ENCODE data around the gene DTX3L. TPM values are rescaled to one million over a fixed set of nuclear protein-coding genes. Genes with fewer than 3 reads are reported as not detected.

Gene DTX3L
- total RNA-seq, result 10 to 100 TPM; 31.3 to 34.0 TPM
- 89.6 to 116 reads per million in 2 donors for total RNA-seq

- Mint-ChIP-seq H3K4me1 (peaks cover 61% of the 10 kb centered on the region), H3K36me3 (ENCODE audit: low read depth) (peaks cover 13% of the 10 kb centered on the region)
These were observed at the start of gene DTX3L, which contains the start of gene PARP9 for GRCh38 chr3:122564155-122564912. Gene DTX3L, plus strand, starts transcription at chr3:122564338. Its CDS starts 89 bp downstream, at chr3:122564427. Gene PARP9, minus strand, starts transcription at chr3:122564300. Its CDS starts 4,680 bp downstream, at chr3:122559620.

GRCh38 chr3:122515020-122515468 is 49.1 kb upstream of the DTX3L start:
- H3K27ac Mint-ChIP-seq, result no peak overlapping the region
- peaks cover 29% of the 10 kb centered on the region for H3K4me1 Mint-ChIP-seq
- H3K9me3 ChIP-seq (ENCODE audit: control insufficient read depth, low read length, poor library complexity, severe bottlenecking), result no peaks in the 10 kb centered on the region
- peaks cover 1% of the 10 kb centered on the region for H3K36me3 Mint-ChIP-seq (ENCODE audit: low read depth)
- ATAC-seq (peak; percentile 2), DNase-seq (no peak)
- no peaks in the 10 kb centered on the region for H3K27me3 Mint-ChIP-seq
- H3K4me3 Mint-ChIP-seq, result peak overlapping the region; percentile 95

More at GRCh38 chr3:122564155-122564912, at the start of gene DTX3L, which contains the start of gene PARP9:
- peak within 1 kb of the TSS; percentile 95 for H3K4me3 Mint-ChIP-seq
- ATAC-seq (peak; percentile 91), DNase-seq (peak; percentile 55 to 73 (median 68))
- no peaks in the 10 kb centered on the region for H3K9me3 ChIP-seq (ENCODE audit: control insufficient read depth, low read length, poor library complexity, severe bottlenecking)
- H3K27me3 Mint-ChIP-seq, result no peaks in the 10 kb centered on the region
- H3K27ac Mint-ChIP-seq, result peak within 1 kb of the TSS; percentile 95

DNA sequence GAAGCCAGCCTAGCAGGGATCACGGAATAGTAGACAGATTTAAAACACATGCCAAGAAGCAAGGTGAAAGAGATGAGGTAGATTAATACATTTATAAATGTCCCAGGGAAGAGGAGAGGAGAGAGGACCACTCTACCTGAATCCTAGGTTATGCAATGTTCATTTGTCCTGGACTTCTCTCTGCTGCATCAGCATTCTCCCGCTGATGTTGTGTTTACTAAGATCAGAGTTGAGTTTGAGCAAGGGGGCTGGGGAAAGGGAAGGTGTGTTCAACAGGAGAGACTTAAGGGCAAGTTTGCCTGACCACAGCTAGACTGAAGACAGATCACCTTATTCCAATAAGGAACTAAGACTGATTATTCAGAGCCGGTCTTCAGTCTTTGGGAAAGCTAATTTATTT is 48.3 kb upstream of the DTX3L start:
- ATAC-seq (no peak), DNase-seq (no peak)
- no peaks in the 10 kb centered on the region for H3K9me3 ChIP-seq (ENCODE audit: control insufficient read depth, low read length, poor library complexity, severe bottlenecking)
- H3K27me3 Mint-ChIP-seq, result no peaks in the 10 kb centered on the region
- H3K4me3 Mint-ChIP-seq, result peak overlapping the region; percentile 12
- no peak overlapping the region for H3K27ac Mint-ChIP-seq
- H3K4me1 Mint-ChIP-seq, result peaks cover 26% of the 10 kb centered on the region
- H3K36me3 Mint-ChIP-seq (ENCODE audit: low read depth), result no peaks in the 10 kb centered on the region

GRCh38 chr3:122516846-122517360 is 47.2 kb upstream of the DTX3L start:
- DNase-seq (no peak), ATAC-seq (no peak)
- H3K27ac Mint-ChIP-seq, result no peak overlapping the region
- H3K27me3 Mint-ChIP-seq, result no peaks in the 10 kb centered on the region
- H3K9me3 ChIP-seq (ENCODE audit: control insufficient read depth, low read length, poor library complexity, severe bottlenecking), result no peaks in the 10 kb centered on the region
- H3K36me3 Mint-ChIP-seq (ENCODE audit: low read depth), result no peaks in the 10 kb centered on the region
- no peak overlapping the region for H3K4me3 Mint-ChIP-seq
- peaks cover 16% of the 10 kb centered on the region for H3K4me1 Mint-ChIP-seq

DNA sequence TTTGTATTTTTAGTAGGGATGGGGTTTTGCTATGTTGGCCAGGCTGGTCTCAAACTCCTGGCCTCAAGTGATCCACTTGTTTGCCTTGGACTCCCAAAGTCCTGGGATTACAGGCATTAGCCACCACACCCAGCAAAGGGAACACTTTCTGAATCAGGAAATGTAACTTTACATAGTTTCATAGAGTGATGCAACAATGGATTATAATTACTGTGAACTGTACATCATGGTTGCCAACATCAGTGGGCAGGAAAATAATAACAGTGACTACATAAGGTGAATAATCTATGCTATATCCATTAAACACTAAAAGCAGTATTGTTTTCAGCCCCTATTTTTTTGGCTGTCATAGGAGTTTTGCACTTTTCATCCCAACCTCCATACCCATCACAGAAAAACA is 44.4 kb upstream of the DTX3L start:
- Mint-ChIP-seq H3K36me3 (ENCODE audit: low read depth) (no peaks in the 10 kb centered on the region), H3K27me3 (no peaks in the 10 kb centered on the region), H3K4me1 (peaks cover 4% of the 10 kb centered on the region), H3K27ac (no peak overlapping the region), H3K4me3 (no peak overlapping the region)
- DNase-seq (no peak), ATAC-seq (no peak)
- no peaks in the 10 kb centered on the region for H3K9me3 ChIP-seq (ENCODE audit: control insufficient read depth, low read length, poor library complexity, severe bottlenecking)

GRCh38 chr3:122520861-122521260 is 43.3 kb upstream of the DTX3L start:
- Mint-ChIP-seq H3K4me3 (no peak overlapping the region), H3K27me3 (no peaks in the 10 kb centered on the region), H3K27ac (no peak overlapping the region), H3K4me1 (no peaks in the 10 kb centered on the region), H3K36me3 (ENCODE audit: low read depth) (no peaks in the 10 kb centered on the region)
- no peak for ATAC-seq
- DNase-seq, result no peak
- H3K9me3 ChIP-seq (ENCODE audit: control insufficient read depth, low read length, poor library complexity, severe bottlenecking), result no peaks in the 10 kb centered on the region

DNA sequence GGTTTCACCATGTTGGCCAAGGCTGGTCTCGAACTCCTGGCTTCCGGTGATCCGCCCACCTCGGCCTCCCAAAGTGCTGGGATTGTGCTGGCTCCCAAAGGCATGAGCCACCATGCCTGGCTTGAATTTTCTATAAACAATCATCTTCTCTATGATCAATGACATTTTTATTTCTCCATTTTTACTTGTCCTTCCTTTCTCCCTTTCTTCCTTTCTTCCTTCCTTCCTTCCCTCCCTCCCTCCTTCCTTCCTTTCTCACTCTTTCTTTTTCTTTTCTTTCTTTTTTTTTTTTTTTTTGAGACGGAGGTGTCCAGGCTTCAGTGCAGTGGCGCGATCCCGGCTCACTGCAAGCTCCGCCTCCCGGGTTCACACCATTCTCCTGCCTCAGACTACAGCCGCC is 40.8 kb upstream of the DTX3L start:
- H3K36me3 Mint-ChIP-seq (ENCODE audit: low read depth), result peaks cover 9% of the 10 kb centered on the region
- no peak overlapping the region for H3K4me3 Mint-ChIP-seq
- H3K9me3 ChIP-seq (ENCODE audit: control insufficient read depth, low read length, poor library complexity, severe bottlenecking), result no peaks in the 10 kb centered on the region
- DNase-seq (no peak), ATAC-seq (no peak)
- no peaks in the 10 kb centered on the region for H3K4me1 Mint-ChIP-seq
- H3K27me3 Mint-ChIP-seq, result no peaks in the 10 kb centered on the region
- H3K27ac Mint-ChIP-seq, result no peak overlapping the region

- Mint-ChIP-seq H3K36me3 (ENCODE audit: low read depth) (peaks cover 29% of the 10 kb centered on the region), H3K27me3 (no peaks in the 10 kb centered on the region), H3K4me1 (peaks cover 8% of the 10 kb centered on the region), H3K4me3 (no peak overlapping the region), H3K27ac (no peak overlapping the region)
- no peak for ATAC-seq
- H3K9me3 ChIP-seq (ENCODE audit: control insufficient read depth, low read length, poor library complexity, severe bottlenecking), result no peaks in the 10 kb centered on the region
- no peak for DNase-seq
These were observed 34.0 kb upstream of the DTX3L start for GRCh38 chr3:122530164-122530563.

DNA sequence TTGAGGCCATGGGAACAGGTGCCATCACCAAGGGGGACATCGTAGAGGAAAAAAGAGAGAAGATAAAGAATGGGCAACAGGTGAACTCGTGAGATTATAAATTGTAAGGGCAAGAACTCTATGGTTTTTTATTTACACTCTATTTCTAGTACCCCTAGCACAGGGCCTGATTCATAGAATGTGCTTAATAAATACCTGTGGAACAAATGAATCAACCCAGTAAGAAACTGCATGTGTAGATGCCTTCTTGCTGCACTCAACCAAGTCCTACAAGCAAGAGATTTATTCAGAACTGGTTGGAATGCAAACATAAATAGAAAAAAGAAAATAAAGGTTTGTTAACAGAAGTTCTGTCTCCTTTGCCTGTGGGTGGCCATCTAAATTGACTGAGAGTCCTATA is 30.7 kb upstream of the DTX3L start:
- DNase-seq, result no peak
- no peak for ATAC-seq
- Mint-ChIP-seq H3K27me3 (no peaks in the 10 kb centered on the region), H3K36me3 (ENCODE audit: low read depth) (peaks cover 22% of the 10 kb centered on the region), H3K4me1 (peaks cover 15% of the 10 kb centered on the region), H3K4me3 (no peak overlapping the region), H3K27ac (peak overlapping the region; percentile 88)
- no peaks in the 10 kb centered on the region for H3K9me3 ChIP-seq (ENCODE audit: control insufficient read depth, low read length, poor library complexity, severe bottlenecking)

GRCh38 chr3:122533931-122534334 is 30.2 kb upstream of the DTX3L start:
- no peak for DNase-seq
- peak; percentile 54 for ATAC-seq
- Mint-ChIP-seq H3K4me3 (no peak overlapping the region), H3K36me3 (ENCODE audit: low read depth) (peaks cover 23% of the 10 kb centered on the region), H3K4me1 (peaks cover 15% of the 10 kb centered on the region), H3K27me3 (no peaks in the 10 kb centered on the region), H3K27ac (peak overlapping the region; percentile 49)
- H3K9me3 ChIP-seq (ENCODE audit: control insufficient read depth, low read length, poor library complexity, severe bottlenecking), result no peaks in the 10 kb centered on the region

DNA sequence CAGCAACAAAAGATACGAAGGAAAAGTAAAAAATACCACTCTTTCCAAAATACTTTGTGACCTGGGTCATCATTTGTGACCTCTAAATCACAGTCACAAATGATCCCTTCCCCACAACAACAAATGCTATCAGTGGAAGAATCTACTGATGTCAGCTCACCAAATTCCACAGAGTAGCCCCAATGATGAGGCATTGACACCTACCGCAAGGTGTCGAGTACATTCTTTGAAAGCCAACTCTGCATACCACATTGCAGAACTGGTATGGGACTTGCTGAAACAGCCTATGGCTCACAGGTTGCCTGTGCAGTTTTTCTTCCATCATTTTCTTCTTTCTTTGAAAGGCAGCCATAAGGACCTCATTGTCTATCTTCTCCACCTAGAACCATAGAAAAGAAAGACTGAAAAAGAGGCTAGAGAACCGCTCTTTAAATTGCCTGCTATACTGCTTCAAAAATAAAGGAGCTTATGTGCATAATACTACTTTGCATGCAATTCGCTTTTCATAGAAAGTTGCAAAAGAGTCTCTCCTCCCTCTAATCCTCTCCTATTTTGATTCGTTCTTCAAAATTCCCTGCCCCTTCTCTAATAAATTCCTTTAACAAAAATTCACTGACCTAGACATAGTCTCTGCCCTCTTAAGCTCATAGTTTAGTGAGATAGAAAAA is 28.0 kb upstream of the DTX3L start:
- DNase-seq (no peak), ATAC-seq (no peak)
- Mint-ChIP-seq H3K4me1 (peaks cover 23% of the 10 kb centered on the region), H3K4me3 (no peak overlapping the region), H3K27ac (no peak overlapping the region), H3K36me3 (ENCODE audit: low read depth) (peaks cover 30% of the 10 kb centered on the region), H3K27me3 (no peaks in the 10 kb centered on the region)
- no peaks in the 10 kb centered on the region for H3K9me3 ChIP-seq (ENCODE audit: control insufficient read depth, low read length, poor library complexity, severe bottlenecking)

DNA sequence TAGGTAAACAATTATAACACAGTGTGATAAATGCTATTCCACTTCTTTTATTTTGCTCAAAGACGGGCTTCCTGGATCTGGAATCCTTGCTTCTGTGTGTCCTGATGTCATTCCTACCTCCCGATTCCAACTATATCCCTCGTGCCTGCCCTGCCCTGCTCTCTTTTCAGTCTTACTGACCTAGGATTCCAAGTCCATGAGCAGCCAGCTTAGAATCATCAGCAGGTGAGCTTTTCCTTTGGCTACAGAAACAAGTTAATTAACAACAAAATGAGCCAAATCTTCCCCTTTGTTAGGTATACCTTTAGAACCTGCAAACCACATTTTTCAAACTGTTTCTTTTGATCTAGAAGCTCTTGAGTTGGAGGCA is 27.5 kb upstream of the DTX3L start:
- ATAC-seq, result no peak
- no peak for DNase-seq
- no peak overlapping the region for H3K4me3 Mint-ChIP-seq
- H3K27ac Mint-ChIP-seq, result peak overlapping the region; percentile 86
- H3K36me3 Mint-ChIP-seq (ENCODE audit: low read depth), result peaks cover 30% of the 10 kb centered on the region
- peaks cover 23% of the 10 kb centered on the region for H3K4me1 Mint-ChIP-seq
- no peaks in the 10 kb centered on the region for H3K27me3 Mint-ChIP-seq
- H3K9me3 ChIP-seq (ENCODE audit: control insufficient read depth, low read length, poor library complexity, severe bottlenecking), result no peaks in the 10 kb centered on the region

GRCh38 chr3:122538956-122539490 is 25.1 kb upstream of the DTX3L start:
- DNase-seq (no peak), ATAC-seq (no peak)
- Mint-ChIP-seq H3K36me3 (ENCODE audit: low read depth) (peaks cover 19% of the 10 kb centered on the region), H3K27ac (no peak overlapping the region), H3K4me3 (peak overlapping the region; percentile 71), H3K27me3 (no peaks in the 10 kb centered on the region), H3K4me1 (peaks cover 19% of the 10 kb centered on the region)
- H3K9me3 ChIP-seq (ENCODE audit: control insufficient read depth, low read length, poor library complexity, severe bottlenecking), result no peaks in the 10 kb centered on the region
